Sigmoid colon (tissue), 4 donors: Measurements from ENCODE around the gene POU2F3.

ENCODE experiments used
- EP300 ChIP-seq, 4 donors: sonication (generic); formaldehyde crosslinking; IDR thresholded peaks; one replicate each; pipeline ENCODE4 v1.6.1; 2017; ENCODE audit warnings: antibody characterized with exemption in 4 of 4
- POLR2A ChIP-seq, 2 donors: fragments of 450-650 bp; IDR thresholded peaks; one replicate each; pipeline ENCODE4 v1.6.1; 2016; ENCODE audit warnings: antibody characterized with exemption in 2 of 2, mild to moderate bottlenecking in 2 of 2, moderate library complexity in 2 of 2
- POLR2AphosphoS5 ChIP-seq, 4 donors: sonication (generic); formaldehyde crosslinking; IDR thresholded peaks; one replicate each; pipeline ENCODE4 v1.6.1; 2017; ENCODE audit warnings: antibody characterized with exemption in 4 of 4
- TF ChIP-seq, protein P1 (sequence below), 4 experiments: fragments of 450-650 bp in 3 of 4; fragments of 200-600 bp in 1 of 4; IDR thresholded peaks; one replicate each; pipeline ENCODE4 v1.5.1; 2016 to 2019; ENCODE audit warnings: antibody characterized with exemption in 4 of 4, mild to moderate bottlenecking in 3 of 4, moderate library complexity in 2 of 4

- TF ChIP-seq POLR2AphosphoS5 (IDR thresholded peaks at IDR 0.05) (no peak), POLR2A (IDR thresholded peaks at IDR 0.05) (no peak), EP300 (IDR thresholded peaks at IDR 0.05) (no peak)
- TF ChIP-seq, protein P1, sequence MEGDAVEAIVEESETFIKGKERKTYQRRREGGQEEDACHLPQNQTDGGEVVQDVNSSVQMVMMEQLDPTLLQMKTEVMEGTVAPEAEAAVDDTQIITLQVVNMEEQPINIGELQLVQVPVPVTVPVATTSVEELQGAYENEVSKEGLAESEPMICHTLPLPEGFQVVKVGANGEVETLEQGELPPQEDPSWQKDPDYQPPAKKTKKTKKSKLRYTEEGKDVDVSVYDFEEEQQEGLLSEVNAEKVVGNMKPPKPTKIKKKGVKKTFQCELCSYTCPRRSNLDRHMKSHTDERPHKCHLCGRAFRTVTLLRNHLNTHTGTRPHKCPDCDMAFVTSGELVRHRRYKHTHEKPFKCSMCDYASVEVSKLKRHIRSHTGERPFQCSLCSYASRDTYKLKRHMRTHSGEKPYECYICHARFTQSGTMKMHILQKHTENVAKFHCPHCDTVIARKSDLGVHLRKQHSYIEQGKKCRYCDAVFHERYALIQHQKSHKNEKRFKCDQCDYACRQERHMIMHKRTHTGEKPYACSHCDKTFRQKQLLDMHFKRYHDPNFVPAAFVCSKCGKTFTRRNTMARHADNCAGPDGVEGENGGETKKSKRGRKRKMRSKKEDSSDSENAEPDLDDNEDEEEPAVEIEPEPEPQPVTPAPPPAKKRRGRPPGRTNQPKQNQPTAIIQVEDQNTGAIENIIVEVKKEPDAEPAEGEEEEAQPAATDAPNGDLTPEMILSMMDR (IDR thresholded peaks at IDR 0.05) = no peak
Measured at GRCh38 chr11:120226242-120226641, 13.7 kb upstream of the POU2F3 start.
